Immature natural killer cell (primary cell): Measurements from ENCODE around the gene RIMBP2. TPM values are rescaled to one million over a fixed set of nuclear protein-coding genes. Genes with fewer than 3 reads are reported as not detected.

Experiments used
- DNase-seq, 3 donors: peaks; one replicate each; pipeline ENCODE4 v3.0.0; 2022; ENCODE audit warnings: mixed read lengths in 1 of 3
- H3K27ac Mint-ChIP-seq, 6 donors: one replicate each; pipeline ENCODE4 v1.8.0; 2020; ENCODE audit warnings: mixed read lengths in 6 of 6, mild to moderate bottlenecking in 5 of 6, inconsistent platforms in 4 of 6, moderate library complexity in 3 of 6
- H3K27me3 Mint-ChIP-seq, 3 donors: one replicate each; pipeline ENCODE4 v1.8.0; 2020 to 2021; ENCODE audit warnings: low read depth in 3 of 3, mild to moderate bottlenecking in 3 of 3, mixed read lengths in 3 of 3, moderate library complexity in 3 of 3, inconsistent platforms in 1 of 3
- H3K36me3 Mint-ChIP-seq, 3 donors: one replicate each; pipeline ENCODE4 v1.8.0; 2020; ENCODE audit warnings: mixed read lengths in 3 of 3, inconsistent platforms in 2 of 3, mild to moderate bottlenecking in 2 of 3
- H3K4me1 Mint-ChIP-seq, 2 donors: one replicate each; pipeline ENCODE4 v1.8.0; 2020; ENCODE audit warnings: inconsistent platforms in 2 of 2, mild to moderate bottlenecking in 2 of 2, mixed read lengths in 2 of 2, moderate library complexity in 1 of 2
- H3K4me3 Mint-ChIP-seq, 5 donors: one replicate each; pipeline ENCODE4 v1.8.0; 2020; ENCODE audit warnings: mild to moderate bottlenecking in 5 of 5, mixed read lengths in 5 of 5, inconsistent platforms in 3 of 5, moderate library complexity in 3 of 5
- H3K9me3 Mint-ChIP-seq, 6 donors: one replicate each; pipeline ENCODE4 v1.8.0; 2020; ENCODE audit warnings: mild to moderate bottlenecking in 6 of 6, mixed read lengths in 6 of 6, inconsistent platforms in 4 of 6, moderate library complexity in 3 of 6
- polyA plus RNA-seq, 3 donors: library from polyadenylated mRNA; unstranded; fragments of 300-500 nt; fragmentation: Illumina TruSeq; gene quantifications; one replicate each; pipeline ENCODE4 v1.2.3, GENCODE V29; 2021

RIMBP2 gene
- polyA plus RNA-seq, 3 donors from 2014 or later = not detected

DNA sequence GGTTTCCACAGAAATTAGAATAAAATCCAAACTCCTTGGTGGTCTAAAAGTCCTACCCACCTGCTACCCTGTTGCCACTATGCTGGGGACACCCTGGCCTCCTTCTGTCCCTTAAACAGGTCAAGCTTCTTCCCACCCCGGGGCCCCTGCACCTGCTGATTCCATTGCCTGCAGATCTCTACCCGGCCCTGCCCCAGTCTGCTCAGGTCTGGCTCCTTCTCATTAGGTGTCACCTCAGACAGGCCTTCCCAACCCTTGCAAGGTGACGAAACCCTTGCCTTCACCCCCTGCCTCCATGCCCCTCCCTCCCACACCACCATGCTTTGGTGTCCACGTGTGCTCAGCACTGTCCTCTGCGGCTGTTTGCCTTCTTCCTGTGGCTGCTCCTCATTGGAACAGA is 207.8 kb downstream of the RIMBP2 start:
- DNase-seq = no peak
- peaks cover 2 to 8% (median 5%) of the 10 kb centered on the region in 3 donors for H3K27me3 Mint-ChIP-seq
- no peaks in the 10 kb centered on the region for H3K9me3 Mint-ChIP-seq
- no peak overlapping the region for H3K4me3 Mint-ChIP-seq
- H3K36me3 Mint-ChIP-seq = no peaks in the 10 kb centered on the region
- no peaks in the 10 kb centered on the region for H3K4me1 Mint-ChIP-seq
- no peak overlapping the region for H3K27ac Mint-ChIP-seq

DNA sequence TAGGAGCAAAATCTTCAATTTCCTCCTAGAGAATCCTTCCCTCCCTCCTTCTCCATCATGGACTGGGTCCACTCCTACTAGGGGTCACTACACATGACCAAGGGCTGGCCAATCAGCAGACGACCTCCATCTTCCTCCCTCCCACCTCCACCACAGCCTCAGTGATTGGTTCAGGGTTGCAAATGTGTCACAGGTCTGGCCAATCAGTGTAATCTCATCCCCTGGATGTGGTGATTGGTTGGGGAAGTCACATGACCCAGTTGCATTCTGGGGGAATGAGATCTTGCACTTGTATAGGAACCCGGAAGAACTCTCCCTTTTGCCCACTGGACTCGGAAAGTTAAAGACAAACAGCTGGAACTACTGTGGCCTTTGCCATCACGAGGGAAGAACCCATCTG is 209.3 kb downstream of the RIMBP2 start:
- H3K9me3 Mint-ChIP-seq = no peaks in the 10 kb centered on the region
- no peaks in the 10 kb centered on the region for H3K36me3 Mint-ChIP-seq
- H3K27me3 Mint-ChIP-seq = peaks cover 2 to 8% (median 5%) of the 10 kb centered on the region in 3 donors
- no peak overlapping the region for H3K4me3 Mint-ChIP-seq
- no peaks in the 10 kb centered on the region for H3K4me1 Mint-ChIP-seq
- DNase-seq = no peak
- H3K27ac Mint-ChIP-seq = no peak overlapping the region

- Mint-ChIP-seq H3K4me3 (no peak overlapping the region), H3K36me3 (no peaks in the 10 kb centered on the region), H3K27me3 (peaks cover 2 to 5% (median 2%) of the 10 kb centered on the region in 3 donors), H3K4me1 (no peaks in the 10 kb centered on the region), H3K27ac (no peak overlapping the region), H3K9me3 (no peaks in the 10 kb centered on the region)
- no peak for DNase-seq
Measured at GRCh38 chr12:130504840-130505175, 211.3 kb downstream of the RIMBP2 start.

- H3K4me3 Mint-ChIP-seq = no peak overlapping the region
- DNase-seq = no peak
- H3K27ac Mint-ChIP-seq = no peak overlapping the region
- H3K36me3 Mint-ChIP-seq = no peaks in the 10 kb centered on the region
- peaks cover 2 to 5% (median 5%) of the 10 kb centered on the region in 3 donors for H3K27me3 Mint-ChIP-seq
- no peaks in the 10 kb centered on the region for H3K9me3 Mint-ChIP-seq
- no peaks in the 10 kb centered on the region for H3K4me1 Mint-ChIP-seq
Measured at GRCh38 chr12:130504110-130504839, 211.8 kb downstream of the RIMBP2 start.

GRCh38 chr12:130501821-130502220 is 214.3 kb downstream of the RIMBP2 start:
- no peak overlapping the region for H3K27ac Mint-ChIP-seq
- no peaks in the 10 kb centered on the region for H3K4me1 Mint-ChIP-seq
- H3K9me3 Mint-ChIP-seq = no peaks in the 10 kb centered on the region
- DNase-seq = no peak
- no peaks in the 10 kb centered on the region for H3K36me3 Mint-ChIP-seq
- H3K27me3 Mint-ChIP-seq = peaks cover under 1 to 5% (median 2%) of the 10 kb centered on the region in 3 donors
- H3K4me3 Mint-ChIP-seq = no peak overlapping the region

- no peak for DNase-seq
- Mint-ChIP-seq H3K36me3 (no peaks in the 10 kb centered on the region), H3K4me1 (no peaks in the 10 kb centered on the region), H3K27me3 (peaks cover under 1 to 6% (median 2%) of the 10 kb centered on the region in 3 donors), H3K4me3 (no peak overlapping the region), H3K27ac (no peak overlapping the region), H3K9me3 (no peaks in the 10 kb centered on the region)
Measured at GRCh38 chr12:130500835-130501330, 215.2 kb downstream of the RIMBP2 start.

GRCh38 chr12:130499474-130499873 is 216.6 kb downstream of the RIMBP2 start:
- Mint-ChIP-seq H3K4me1 (no peaks in the 10 kb centered on the region), H3K27me3 (peaks cover 3 to 6% (median 5%) of the 10 kb centered on the region in 3 donors), H3K27ac (no peak overlapping the region), H3K36me3 (no peaks in the 10 kb centered on the region), H3K9me3 (no peaks in the 10 kb centered on the region), H3K4me3 (no peak overlapping the region)
- no peak for DNase-seq

DNA sequence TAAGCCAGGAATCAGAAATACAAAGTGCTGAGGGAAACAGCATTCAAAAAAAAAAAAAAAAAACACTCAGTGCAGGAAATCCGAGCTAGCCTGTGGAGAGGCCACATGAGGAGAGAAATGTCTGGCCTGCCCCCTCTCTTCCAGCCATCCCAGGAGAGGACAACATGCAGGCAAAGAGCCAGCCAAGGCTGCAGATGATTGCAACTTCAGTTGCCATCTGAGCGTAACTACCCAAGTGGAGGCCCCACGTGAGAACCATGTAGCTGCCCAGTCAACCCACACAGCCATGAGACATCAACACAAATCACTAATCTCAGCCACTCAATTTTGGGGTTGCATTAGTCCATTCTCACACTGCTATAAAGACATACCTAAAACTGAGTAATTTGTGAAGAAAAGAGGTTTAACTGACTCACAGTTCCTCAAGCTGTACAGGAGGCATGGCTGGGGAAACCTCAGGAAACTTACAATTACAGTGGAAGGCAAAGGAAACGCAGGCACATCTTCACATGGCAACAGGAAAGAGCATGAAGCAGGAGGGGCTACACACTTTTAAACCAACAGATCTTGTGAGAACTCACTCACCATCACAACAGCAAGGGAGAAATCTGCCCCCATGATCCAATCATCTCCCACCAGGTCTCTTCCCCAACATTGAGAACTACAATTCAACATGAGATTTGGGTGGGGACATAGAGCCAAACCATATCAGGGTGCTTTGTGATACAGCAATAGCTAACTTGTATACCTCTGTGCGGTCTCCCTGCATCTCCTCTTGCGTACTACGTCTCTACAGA is 217.3 kb downstream of the RIMBP2 start:
- Mint-ChIP-seq H3K27ac (no peak overlapping the region), H3K4me1 (no peaks in the 10 kb centered on the region), H3K4me3 (no peak overlapping the region), H3K9me3 (no peaks in the 10 kb centered on the region), H3K27me3 (peaks cover 3 to 6% (median 5%) of the 10 kb centered on the region in 3 donors), H3K36me3 (no peaks in the 10 kb centered on the region)
- no peak for DNase-seq

GRCh38 chr12:130497991-130498390 is 218.1 kb downstream of the RIMBP2 start:
- H3K4me3 Mint-ChIP-seq = no peak overlapping the region
- no peak for DNase-seq
- H3K4me1 Mint-ChIP-seq = no peaks in the 10 kb centered on the region
- H3K36me3 Mint-ChIP-seq = no peaks in the 10 kb centered on the region
- peaks cover 3 to 6% (median 5%) of the 10 kb centered on the region in 3 donors for H3K27me3 Mint-ChIP-seq
- H3K9me3 Mint-ChIP-seq = no peaks in the 10 kb centered on the region
- H3K27ac Mint-ChIP-seq = no peak overlapping the region

- peaks cover 5 to 6% (median 5%) of the 10 kb centered on the region in 3 donors for H3K27me3 Mint-ChIP-seq
- H3K36me3 Mint-ChIP-seq = no peaks in the 10 kb centered on the region
- H3K4me1 Mint-ChIP-seq = no peaks in the 10 kb centered on the region
- no peak overlapping the region for H3K27ac Mint-ChIP-seq
- no peaks in the 10 kb centered on the region for H3K9me3 Mint-ChIP-seq
- DNase-seq = no peak
- H3K4me3 Mint-ChIP-seq = no peak overlapping the region
Measured at GRCh38 chr12:130497321-130497720, 218.8 kb downstream of the RIMBP2 start.

- Mint-ChIP-seq H3K27ac (no peak overlapping the region), H3K4me3 (no peak overlapping the region), H3K9me3 (no peaks in the 10 kb centered on the region), H3K36me3 (no peaks in the 10 kb centered on the region), H3K27me3 (peaks cover 5 to 11% (median 5%) of the 10 kb centered on the region in 3 donors), H3K4me1 (no peaks in the 10 kb centered on the region)
- DNase-seq = no peak
Measured at GRCh38 chr12:130496516-130497120, 219.5 kb downstream of the RIMBP2 start.

- no peak overlapping the region for H3K27ac Mint-ChIP-seq
- H3K4me1 Mint-ChIP-seq = no peaks in the 10 kb centered on the region
- no peak overlapping the region for H3K4me3 Mint-ChIP-seq
- DNase-seq = no peak
- no peaks in the 10 kb centered on the region for H3K36me3 Mint-ChIP-seq
- no peaks in the 10 kb centered on the region for H3K9me3 Mint-ChIP-seq
- peaks cover 5 to 11% (median 5%) of the 10 kb centered on the region in 3 donors for H3K27me3 Mint-ChIP-seq
Measured at GRCh38 chr12:130495156-130495555, 220.9 kb downstream of the RIMBP2 start.

GRCh38 chr12:130494736-130495135 is 221.4 kb downstream of the RIMBP2 start:
- H3K36me3 Mint-ChIP-seq = no peaks in the 10 kb centered on the region
- H3K4me1 Mint-ChIP-seq = no peaks in the 10 kb centered on the region
- DNase-seq = no peak
- no peak overlapping the region for H3K27ac Mint-ChIP-seq
- no peaks in the 10 kb centered on the region for H3K9me3 Mint-ChIP-seq
- no peak overlapping the region for H3K4me3 Mint-ChIP-seq
- H3K27me3 Mint-ChIP-seq = peaks cover 5 to 11% (median 5%) of the 10 kb centered on the region in 3 donors

DNA sequence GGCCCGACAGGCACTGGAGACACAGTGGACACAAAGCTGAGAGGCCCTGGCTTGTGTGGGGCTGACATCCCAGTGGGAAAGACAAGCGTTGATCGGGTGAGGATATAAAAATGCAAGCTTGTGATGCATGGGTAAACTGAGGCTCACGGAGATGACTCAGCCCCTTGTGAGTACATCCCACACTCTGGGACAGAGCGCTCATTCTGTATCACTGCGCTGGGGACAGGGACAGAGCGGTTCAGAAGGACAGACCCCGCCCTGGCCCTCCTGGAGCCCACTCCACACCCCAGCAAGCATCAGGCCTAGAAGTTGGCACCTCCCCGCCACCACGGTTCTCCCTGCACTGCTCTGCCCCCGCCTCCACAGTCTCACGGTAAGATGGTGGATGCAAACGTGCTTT is 222.1 kb downstream of the RIMBP2 start:
- H3K27ac Mint-ChIP-seq = no peak overlapping the region
- H3K36me3 Mint-ChIP-seq = no peaks in the 10 kb centered on the region
- DNase-seq = no peak
- no peak overlapping the region for H3K4me3 Mint-ChIP-seq
- H3K4me1 Mint-ChIP-seq = no peaks in the 10 kb centered on the region
- no peaks in the 10 kb centered on the region for H3K9me3 Mint-ChIP-seq
- peaks cover 3 to 11% (median 5%) of the 10 kb centered on the region in 3 donors for H3K27me3 Mint-ChIP-seq
